WTC11 (cell line): ENCODE results near the gene TSEN54.

ENCODE experiments used
- ATF3 ChIP-seq: sonication (generic); formaldehyde crosslinking; conservative IDR thresholded peaks from 2 replicates; pipeline ENCODE4 v1.8.1; 2022; ENCODE audit warnings: mild to moderate bottlenecking, missing genetic modification reagents
- CTCF ChIP-seq: fragments of 200-600 bp; IDR thresholded peaks from 2 replicates; pipeline ENCODE4 v1.8.0; 2022; ENCODE audit warnings: antibody characterized with exemption
- E2F4 ChIP-seq: sonication (generic); formaldehyde crosslinking; IDR thresholded peaks from 2 replicates; pipeline ENCODE4 v1.8.1; 2022; ENCODE audit warnings: low read depth, mild to moderate bottlenecking, moderate library complexity, missing genetic modification reagents, borderline replicate concordance
- FOXP1 ChIP-seq: sonication (generic); formaldehyde crosslinking; IDR thresholded peaks from 2 replicates; pipeline ENCODE4 v1.8.0; 2022; ENCODE audit warnings: missing genetic modification reagents, mild to moderate bottlenecking, moderate library complexity, borderline replicate concordance
- NFYB ChIP-seq: sonication (generic); formaldehyde crosslinking; conservative IDR thresholded peaks from 2 replicates; pipeline ENCODE4 v1.8.0; 2022; ENCODE audit warnings: low read depth, missing genetic modification reagents
- TCF7 ChIP-seq: sonication (generic); formaldehyde crosslinking; IDR thresholded peaks from 2 replicates; pipeline ENCODE4 v1.8.0; 2022; ENCODE audit warnings: mild to moderate bottlenecking, low read depth, missing genetic modification reagents, moderate library complexity
- ZBTB43 ChIP-seq: sonication (generic); formaldehyde crosslinking; IDR thresholded peaks from 2 replicates; pipeline ENCODE4 v1.8.1; 2023; ENCODE audit warnings: mild to moderate bottlenecking, missing genetic modification reagents
- ZNF121 ChIP-seq: sonication (generic); formaldehyde crosslinking; IDR thresholded peaks from 2 replicates; pipeline ENCODE4 v1.8.0; 2023; ENCODE audit warnings: missing genetic modification reagents
- ZNF423 ChIP-seq: fragments of 250-450 bp; sonication (Bioruptor Pico); IDR thresholded peaks from 2 replicates; pipeline ENCODE4 v2.1.2; 2022; ENCODE audit warnings: mild to moderate bottlenecking, moderate library complexity

GRCh38 chr17:75478508-75478907 lies 37.8 kb upstream of the TSEN54 start:
- TF ChIP-seq ZNF121 (CRISPR knock-in tag) (no peak), TCF7 (CRISPR knock-in tag) (no peak), ATF3 (no peak), CTCF (no peak), ZBTB43 (no peak), ZNF423 (no peak), FOXP1 (CRISPR knock-in tag) (no peak), E2F4 (no peak), NFYB (CRISPR knock-in tag) (no peak)
